Vagina (tissue), 2 donors: ENCODE results near the gene RHOG.

Experiments
- CTCF ChIP-seq, 3 experiments: fragments of 450-650 bp in 2 of 3; fragments of 200-600 bp in 1 of 3; sonication (generic) in 1 of 3; IDR thresholded peaks; one replicate each; pipeline ENCODE4 v1.5.1; 2017 to 2019; ENCODE audit warnings: antibody characterized with exemption in 3 of 3, mild to moderate bottlenecking in 2 of 3, moderate library complexity in 2 of 3
- POLR2A ChIP-seq, 2 donors: fragments of 450-650 bp; IDR thresholded peaks; one replicate each; pipeline ENCODE4 v1.6.1; 2017; ENCODE audit warnings: antibody characterized with exemption in 2 of 2, mild to moderate bottlenecking in 2 of 2, moderate library complexity in 2 of 2

GRCh38 chr11:3810446-3810845 is 30.3 kb downstream of the RHOG start:
- TF ChIP-seq POLR2A (IDR thresholded peaks at IDR 0.05) (no peak), CTCF (IDR thresholded peaks at IDR 0.05) (no peak)
